GM23248 (cell line): Measurements from ENCODE around the gene BCAP31. TPM values are rescaled to one million over a fixed set of nuclear protein-coding genes. Genes with fewer than 3 reads are reported as not detected.

ENCODE experiments used
- DNase-seq: peaks from one replicate; pipeline ENCODE4 v3.0.0-alpha.2; 2015
- H2AFZ ChIP-seq: fragments of 200-600 bp; sonication (generic); 2 replicates; pipeline ENCODE4 v1.6.1; 2016; ENCODE audit warnings: antibody characterized with exemption
- H3F3A ChIP-seq: fragments of 200-600 bp; sonication (generic); 2 replicates; pipeline ENCODE4 v1.6.1; 2016; ENCODE audit warnings: mild to moderate bottlenecking, antibody characterized with exemption, mixed run types; ENCODE audit not compliant: insufficient read depth
- H3K27ac ChIP-seq: fragments of 200-600 bp; sonication (generic); 2 replicates; pipeline ENCODE4 v1.5.1; 2016; ENCODE audit warnings: mild to moderate bottlenecking
- H3K27me3 ChIP-seq: fragments of 200-600 bp; sonication (generic); replicated peaks from 2 replicates; pipeline ENCODE4 v1.6.1; 2016; ENCODE audit warnings: mild to moderate bottlenecking; ENCODE audit not compliant: insufficient read depth
- H3K36me3 ChIP-seq: fragments of 200-600 bp; sonication (generic); 2 replicates; pipeline ENCODE4 v1.6.1; 2016; ENCODE audit warnings: low read depth, mild to moderate bottlenecking
- H3K4me1 ChIP-seq: fragments of 200-600 bp; sonication (generic); 2 replicates; pipeline ENCODE4 v1.6.1; 2016; ENCODE audit warnings: mild to moderate bottlenecking; ENCODE audit not compliant: insufficient read depth
- H3K4me2 ChIP-seq: fragments of 200-600 bp; sonication (generic); one replicate; pipeline ENCODE4 v1.6.1; 2016; ENCODE audit warnings: mild to moderate bottlenecking; ENCODE audit not compliant: unreplicated experiment
- H3K4me3 ChIP-seq: fragments of 200-600 bp; sonication (generic); 2 replicates; pipeline ENCODE4 v1.5.1; 2016; ENCODE audit warnings: mild to moderate bottlenecking
- H3K79me2 ChIP-seq: fragments of 200-600 bp; sonication (generic); 2 replicates; pipeline ENCODE4 v1.6.1; 2016; ENCODE audit warnings: mild to moderate bottlenecking; ENCODE audit not compliant: insufficient read depth
- H3K9ac ChIP-seq: fragments of 200-600 bp; sonication (generic); 2 replicates; pipeline ENCODE4 v1.6.1; 2016; ENCODE audit warnings: mild to moderate bottlenecking
- H3K9me2 ChIP-seq: fragments of 200-600 bp; sonication (generic); 2 replicates; pipeline ENCODE4 v1.6.1; 2016; ENCODE audit warnings: mixed run types, mild to moderate bottlenecking, moderate library complexity; ENCODE audit not compliant: insufficient read depth
- H3K9me3 ChIP-seq: fragments of 200-600 bp; sonication (generic); one replicate; pipeline ENCODE4 v1.6.1; 2017; ENCODE audit warnings: low read depth
- H4K20me1 ChIP-seq: fragments of 200-600 bp; sonication (generic); 2 replicates; pipeline ENCODE4 v1.6.0; 2016; ENCODE audit not compliant: insufficient read depth
- EZH2 ChIP-seq: fragments of 200-600 bp; sonication (generic); IDR thresholded peaks from 2 replicates; pipeline ENCODE4 v1.6.1; 2018; ENCODE audit warnings: antibody characterized with exemption, mild to moderate bottlenecking; ENCODE audit not compliant: insufficient read depth, poor library complexity, severe bottlenecking
- EZH2phosphoT487 ChIP-seq: fragments of 200-600 bp; sonication (generic); IDR thresholded peaks from 2 replicates; pipeline ENCODE4 v1.6.1; 2018; ENCODE audit warnings: antibody characterized with exemption, moderate library complexity, mild to moderate bottlenecking, low read depth; ENCODE audit not compliant: insufficient read depth
- WGBS, 2 experiments: methylation state at CpG; one replicate each; pipeline ENCODE4 v1.1.6; 2015 to 2017; ENCODE audit warnings: low lambda C conversion rate in 2 of 2, low coverage in 1 of 2; ENCODE audit errors: missing lambda C conversion rate in 2 of 2; 5-methylcytosine and 5-hydroxymethylcytosine counted together
- in situ Hi-C: fragments of 300-500 bp; cut with MboI; formaldehyde crosslinking; loops from 2 replicates; pipeline ENCODE4 v1.15.0; 2020
- polyA plus RNA-seq: library from polyadenylated mRNA; unstranded; fragments of >200 nt; fragmentation: Nextera tagmentation; extraction: Ambion mirVana; gene quantifications from 2 replicates; pipeline ENCODE4 v1.2.1, GENCODE V29; 2016
- total RNA-seq: library from RNA; depleted of rRNA; stranded (reverse); fragments of >200 nt; shearing (Covaris generic); gene quantifications from 2 replicates; pipeline ENCODE4 v1.2.3, GENCODE V29; 2014

The BCAP31 gene
- total and polyA plus RNA-seq, 2 experiments from 2014 or later: 180 to 317 TPM

- Histone ChIP-seq H3K27me3 (no peaks in the 10 kb centered on the region), H3K9me3 (no peaks in the 10 kb centered on the region), H3K4me1 (peaks cover 5% of the 10 kb centered on the region; the same call in 1 of the 2 replicates), H3K36me3 (no peaks in the 10 kb centered on the region), H4K20me1 (no peaks in the 10 kb centered on the region), H3K9ac (no peak overlapping the region), H3K9me2 (no peaks in the 10 kb centered on the region), H3F3A (no peaks in the 10 kb centered on the region), H3K79me2 (no peaks in the 10 kb centered on the region), H3K27ac (no peak overlapping the region), H2AFZ (no peak overlapping the region), H3K4me2 (no peak overlapping the region), H3K4me3 (no peak overlapping the region)
- no peak for DNase-seq
- in situ Hi-C loops: no loop called here
- 94 to 100% methylated on average over 9 to 15 of the region's 18 CpGs for WGBS, 2 experiments
- TF ChIP-seq EZH2 (no peak), EZH2phosphoT487 (no peak)
These were observed 46.6 kb upstream of the BCAP31 start for GRCh38 chrX:153770601-153771414.

GRCh38 chrX:153769865-153770600 lies 45.8 kb upstream of the BCAP31 start:
- Histone ChIP-seq H3K9ac (no peak overlapping the region), H3K79me2 (peaks cover 1% of the 10 kb centered on the region; the same call in 1 of the 2 replicates), H3K4me3 (no peak overlapping the region), H2AFZ (no peak overlapping the region), H3K9me2 (no peaks in the 10 kb centered on the region), H3F3A (no peaks in the 10 kb centered on the region), H3K4me1 (peaks cover 5% of the 10 kb centered on the region; the same call in 1 of the 2 replicates), H3K27me3 (no peaks in the 10 kb centered on the region), H3K36me3 (no peaks in the 10 kb centered on the region), H3K9me3 (no peaks in the 10 kb centered on the region), H3K4me2 (no peak overlapping the region), H3K27ac (no peak overlapping the region), H4K20me1 (no peaks in the 10 kb centered on the region)
- WGBS, 2 experiments: 90% methylated on average over 18 to 19 of the region's 25 CpGs
- in situ Hi-C loops: no loop called here
- TF ChIP-seq EZH2phosphoT487 (no peak), EZH2 (no peak)
- DNase-seq: no peak

- H3K9me2 ChIP-seq: no peaks in the 10 kb centered on the region
- no peaks in the 10 kb centered on the region for H3K36me3 ChIP-seq
- in situ Hi-C loops: no loop called here
- H3K9ac ChIP-seq: no peak overlapping the region
- no peaks in the 10 kb centered on the region for H4K20me1 ChIP-seq
- peaks cover 9% of the 10 kb centered on the region for H3K79me2 ChIP-seq
- H3K4me2 ChIP-seq: no peak overlapping the region
- H3K27ac ChIP-seq: no peak overlapping the region
- DNase-seq: no peak
- H3K4me1 ChIP-seq: peaks cover 5% of the 10 kb centered on the region; the same call in 1 of the 2 replicates
- WGBS, 2 experiments: 77 to 85% methylated on average over 6 to 13 of the region's 23 CpGs
- no peak overlapping the region for H3K4me3 ChIP-seq
- H3K9me3 ChIP-seq: no peaks in the 10 kb centered on the region
- TF ChIP-seq EZH2phosphoT487 (no peak), EZH2 (no peak)
- H3K27me3 ChIP-seq: no peaks in the 10 kb centered on the region
- H3F3A ChIP-seq: no peaks in the 10 kb centered on the region
- no peak overlapping the region for H2AFZ ChIP-seq
These were observed 45.1 kb upstream of the BCAP31 start for GRCh38 chrX:153769158-153769864.

GRCh38 chrX:153768311-153769157 lies 44.3 kb upstream of the BCAP31 start:
- TF ChIP-seq EZH2phosphoT487 (no peak), EZH2 (no peak)
- H4K20me1 ChIP-seq: no peaks in the 10 kb centered on the region
- no peak overlapping the region for H3K27ac ChIP-seq
- H3K4me1 ChIP-seq: peaks cover 5% of the 10 kb centered on the region; the same call in 1 of the 2 replicates
- H3K36me3 ChIP-seq: no peaks in the 10 kb centered on the region
- no peak overlapping the region for H3K4me3 ChIP-seq
- in situ Hi-C loops: no loop called here
- peaks cover 11% of the 10 kb centered on the region for H3K79me2 ChIP-seq
- H3K27me3 ChIP-seq: no peaks in the 10 kb centered on the region
- H3K9me2 ChIP-seq: no peaks in the 10 kb centered on the region
- H3F3A ChIP-seq: no peaks in the 10 kb centered on the region
- 84 to 92% methylated on average over 10 to 14 of the region's 22 CpGs for WGBS, 2 experiments
- H3K9me3 ChIP-seq: no peaks in the 10 kb centered on the region
- no peak overlapping the region for H3K4me2 ChIP-seq
- no peak overlapping the region for H2AFZ ChIP-seq
- DNase-seq: no peak
- H3K9ac ChIP-seq: no peak overlapping the region
